HepG2 (cell line): ENCODE measurements around the gene ADAMTS2. TPM values are rescaled to one million over a fixed set of nuclear protein-coding genes. Genes with fewer than 3 reads are reported as not detected.

Experiments
- ATAC-seq: fragments of 200-7000 bp; cut with Tn5 transposase; 3 replicates; pipeline ENCODE4 v1.9.1; 2020; ENCODE audit warnings: mild to moderate bottlenecking, moderate library complexity
- BruUV-seq: library from RNA; stranded (reverse); fragments of 400-500 nt; replicated peaks from 2 replicates; lab custom pipeline; 2021; lab: Mats Ljungman, UMichigan
- CTCF ChIA-PET: fragments of 300-600 bp; formaldehyde crosslinking; extraction: SDS; loops from one replicate; lab custom pipeline; 2021; ENCODE audit warnings: low total read pairs, inconsistent platforms, low intra/inter-chr PET ratio; lab: Yijun Ruan, JAX
- POLR2A ChIA-PET: fragments of 350-600 bp; sonication (Branson Sonifier 250); formaldehyde crosslinking; loops from one replicate; lab custom pipeline; 2020; ENCODE audit warnings: antibody characterized with exemption, inconsistent platforms; lab: Yijun Ruan, JAX
- DNase-seq: peaks from one replicate; pipeline ENCODE4 v3.0.0-alpha.2; 2015; ENCODE audit warnings: low spot score
- FAIRE-seq: peaks from 3 replicates; lab custom pipeline; 2011; peaks lifted over from hg19 to GRCh38; lab: Jason Lieb, UNC
- H2AFZ ChIP-seq: one replicate; pipeline ENCODE4 v1.6.1; 2011; ENCODE audit warnings: low read length, inconsistent platforms
- H3K27ac ChIP-seq: fragments of 300-600 bp; 3 replicates; pipeline ENCODE4 v1.8.0; 2011; ENCODE audit warnings: mixed run types, mild to moderate bottlenecking, mixed read lengths, low read length, inconsistent platforms; ENCODE audit not compliant: insufficient read depth; ENCODE audit errors: extremely low read length
- H3K27me3 ChIP-seq, 2 experiments: fragments of 200-600 bp in 1 of 2; 2 replicates in 1 of 2; 3 replicates in 1 of 2; pipeline versions ENCODE4 v1.6.0 to v1.8.0; 2011; ENCODE audit warnings: low read length in 2 of 2, mild to moderate bottlenecking in 2 of 2, moderate library complexity in 2 of 2, inconsistent platforms in 1 of 2; ENCODE audit not compliant: insufficient read depth in 2 of 2, control insufficient read depth in 1 of 2
- H3K36me3 ChIP-seq, 2 experiments: fragments of 200-600 bp in 1 of 2; replicated peaks in 1 of 2; 2 replicates in 1 of 2; 3 replicates in 1 of 2; pipeline versions ENCODE4 v1.5.1 to v1.8.0; 2011; ENCODE audit warnings: low read length in 2 of 2, inconsistent platforms in 1 of 2; ENCODE audit not compliant: insufficient read depth in 2 of 2, control insufficient read depth in 1 of 2
- H3K4me1 ChIP-seq: 2 replicates; pipeline ENCODE4 v1.5.1; 2012; ENCODE audit warnings: low read length, inconsistent platforms; ENCODE audit not compliant: insufficient read depth
- H3K4me2 ChIP-seq: 2 replicates; pipeline ENCODE4 v1.6.0; 2011; ENCODE audit warnings: low read depth, low read length, inconsistent platforms
- H3K4me3 ChIP-seq, 3 experiments: fragments of 200-600 bp in 1 of 3; sonication (generic), shearing (Covaris generic) in 1 of 3; replicated peaks in 1 of 3; 2 replicates each; pipeline ENCODE4 v1.5.1; 2011 to 2016; ENCODE audit warnings: low read length in 3 of 3, inconsistent platforms in 2 of 3, low read depth in 2 of 3, mild to moderate bottlenecking in 2 of 3, control low read depth in 1 of 3, mixed read lengths in 1 of 3; ENCODE audit not compliant: insufficient read depth in 1 of 3
- H3K79me2 ChIP-seq: one replicate; pipeline ENCODE4 v1.6.1; 2011; ENCODE audit warnings: low read length, inconsistent platforms; ENCODE audit not compliant: insufficient read depth
- H3K9ac ChIP-seq: 2 replicates; pipeline ENCODE4 v1.6.0; 2011; ENCODE audit warnings: mild to moderate bottlenecking, low read depth, low read length, inconsistent platforms; ENCODE audit not compliant: insufficient read depth
- H3K9me3 ChIP-seq: 2 replicates; pipeline ENCODE4 v1.5.1; 2012; ENCODE audit warnings: mild to moderate bottlenecking, low read length
- H4K20me1 ChIP-seq: 2 replicates; pipeline ENCODE4 v1.6.0; 2011; ENCODE audit warnings: inconsistent platforms, mild to moderate bottlenecking, low read length, moderate library complexity; ENCODE audit not compliant: insufficient read depth
- ADNP ChIP-seq: sonication (generic); formaldehyde crosslinking; IDR thresholded peaks from 2 replicates; pipeline ENCODE4 v1.4.0; 2020; ENCODE audit warnings: missing genetic modification reagents
- MTA1 ChIP-seq: sonication (generic); formaldehyde crosslinking; IDR thresholded peaks from 2 replicates; pipeline ENCODE4 v1.4.0; 2020; ENCODE audit warnings: missing genetic modification reagents, mild to moderate bottlenecking, borderline replicate concordance
- NCOA2 ChIP-seq: sonication (generic); formaldehyde crosslinking; IDR thresholded peaks from 2 replicates; pipeline ENCODE4 v1.8.0; 2022; ENCODE audit warnings: inconsistent platforms
- SAFB2 ChIP-seq: sonication (generic); formaldehyde crosslinking; IDR thresholded peaks from 2 replicates; pipeline ENCODE4 v1.5.1; 2020; ENCODE audit warnings: missing genetic modification reagents, low read depth, mild to moderate bottlenecking, borderline replicate concordance
- USF2 ChIP-seq, 2 experiments: sonication (generic) in 1 of 2; formaldehyde crosslinking in 1 of 2; IDR thresholded peaks; 2 replicates each; pipeline versions ENCODE4 v1.5.1 to v1.6.1; 2011 to 2020; ENCODE audit warnings: borderline replicate concordance in 1 of 2, low read depth in 1 of 2, low read length in 1 of 2, mild to moderate bottlenecking in 1 of 2, missing genetic modification reagents in 1 of 2, moderate library complexity in 1 of 2
- ZFY ChIP-seq: sonication (generic); formaldehyde crosslinking; IDR thresholded peaks from 2 replicates; pipeline ENCODE4 v1.4.0; 2020; ENCODE audit warnings: missing genetic modification reagents
- ZNF572 ChIP-seq: sonication (generic); formaldehyde crosslinking; IDR thresholded peaks from 2 replicates; pipeline ENCODE4 v1.5.1; 2020; ENCODE audit warnings: mild to moderate bottlenecking, missing genetic modification reagents
- ZNF761 ChIP-seq: sonication (generic); formaldehyde crosslinking; conservative IDR thresholded peaks from 2 replicates; pipeline ENCODE4 v1.4.0; 2020; ENCODE audit warnings: mild to moderate bottlenecking, missing genetic modification reagents
- ZNF777 ChIP-seq: sonication (generic); formaldehyde crosslinking; IDR thresholded peaks from 2 replicates; pipeline ENCODE4 v1.4.0; 2020; ENCODE audit warnings: missing genetic modification reagents
- WGBS: methylation state at CpG from one replicate; pipeline ENCODE4 v1.1.6; 2017; ENCODE audit warnings: low lambda C conversion rate; 5-methylcytosine and 5-hydroxymethylcytosine counted together
- in situ Hi-C: cut with HindIII; loops from 2 replicates; pipeline ENCODE4 v1.10.0; 2017; ENCODE audit warnings: low pct_unique_long_range_greater_than_20kb; ENCODE audit not compliant: extremely low pct_ligation_motif_present
- intact Hi-C: fragments of 100-400 bp; cut with micrococcal nuclease; formaldehyde crosslinking; loops from one replicate; pipeline ENCODE4 v1.10.0; 2022; ENCODE audit not compliant: unreplicated experiment
- polyA plus RNA-seq, 8 experiments: library from polyadenylated mRNA; depleted of rRNA in 3 of 8; stranded (reverse) in 7 of 8; unstranded in 1 of 8; fragments of >200 nt; fragmentation: Illumina TruSeq in 4 of 8; extraction: Trizol in 4 of 8; gene quantifications; 2 replicates each; pipeline versions ENCODE4 v1.2.1 to v1.2.3, GENCODE V29; 2011 to 2016; ENCODE audit warnings: low read depth in 4 of 8, missing spikeins in 1 of 8, mixed read lengths in 1 of 8; ENCODE audit not compliant: insufficient read depth in 1 of 8
- total RNA-seq, 5 experiments: library from RNA; depleted of rRNA; stranded (reverse); fragments of >200 nt; fragmentation: Illumina TruSeq; extraction: Trizol; gene quantifications; 2 replicates each; pipeline ENCODE4 v1.2.3, GENCODE V29; 2016; ENCODE audit warnings: low read depth in 1 of 5

ADAMTS2 gene
- total and polyA plus RNA-seq, 2 of the 13 experiments (the other 11 are each of a cell fraction or from before 2014, with no cell fraction given), result 0.24 to 3.5 TPM

- no peak for FAIRE-seq
- H3K4me3 ChIP-seq, result no peak overlapping the region
- no peak for TF ChIP-seq MTA1 (CRISPR knock-in tag)
- TF ChIP-seq ZNF761, result no peak
- no peak for TF ChIP-seq ADNP
- TF ChIP-seq ZFY (CRISPR knock-in tag), result no peak
- no peak for TF ChIP-seq USF2 (IDR thresholded peaks at IDR 0.05; ENCODE audit: low read depth, low read length)
- TF ChIP-seq USF2 (CRISPR knock-in tag; IDR thresholded peaks at IDR 0.05; ENCODE audit: borderline replicate concordance), result no peak
- no peak for TF ChIP-seq ZNF572 (CRISPR knock-in tag)
- no peak for TF ChIP-seq ZNF777 (CRISPR knock-in tag)
- TF ChIP-seq NCOA2 (CRISPR knock-in tag), result no peak
- no peak for TF ChIP-seq SAFB2 (CRISPR knock-in tag)
- H3K27me3 ChIP-seq, result peaks cover 1 to 3% of the 10 kb centered on the region in 2 experiments; a peak in 2 of 5 replicates
- no peaks in the 10 kb centered on the region for H3K4me1 ChIP-seq
- no peaks in the 10 kb centered on the region for H4K20me1 ChIP-seq
- 39% methylated on average over 9 of the region's 18 CpGs for WGBS
- intact Hi-C loops, result no loop called here
- H3K27ac ChIP-seq, result no peak overlapping the region
- no peaks in the 10 kb centered on the region for H3K36me3 ChIP-seq
- no peak overlapping the region for H2AFZ ChIP-seq
- in situ Hi-C loops, result no loop called here
- H3K9ac ChIP-seq, result no peak overlapping the region
- BruUV-seq, result no TSS peak
- H3K9me3 ChIP-seq, result no peaks in the 10 kb centered on the region
- ATAC-seq, result no peak
- no peak overlapping the region for H3K4me2 ChIP-seq
- H3K79me2 ChIP-seq, result no peaks in the 10 kb centered on the region
- CTCF ChIA-PET, result no interaction called here
- no peak for DNase-seq
- POLR2A ChIA-PET, result no interaction called here
Measured at GRCh38 chr5:179152144-179152895, 192.9 kb downstream of the ADAMTS2 start.
